GM12878 (cell line): ENCODE results near the gene EMID1. TPM values are rescaled to one million over a fixed set of nuclear protein-coding genes. Genes with fewer than 3 reads are reported as not detected.

Experiments used
- ATAC-seq: fragments of 200-7000 bp; cut with Tn5 transposase; 3 replicates; pipeline ENCODE4 v1.9.1; 2020; ENCODE audit warnings: mild to moderate bottlenecking, moderate library complexity
- BruUV-seq: library from RNA; stranded (reverse); fragments of 400-500 nt; replicated peaks from 2 replicates; lab custom pipeline; 2021; lab: Mats Ljungman, UMichigan
- CTCF ChIA-PET: fragments of 300-600 bp; sonication (Branson Sonifier 250); formaldehyde crosslinking; extraction: SDS; loops from one replicate; lab custom pipeline; 2021; ENCODE audit warnings: inconsistent platforms; lab: Yijun Ruan, JAX
- POLR2A ChIA-PET: fragments of 350-600 bp; formaldehyde crosslinking; extraction: SDS; loops from one replicate; lab custom pipeline; 2021; ENCODE audit warnings: inconsistent platforms; lab: Charles Lee
- RAD21 ChIA-PET: fragments of 300-600 bp; sonication (Branson Sonifier 250); formaldehyde crosslinking; loops from one replicate; lab custom pipeline; 2023; ENCODE audit warnings: antibody characterized with exemption; ENCODE audit not compliant: unreplicated experiment; lab: Charles Lee
- SMC1A ChIA-PET: fragments of 300-600 bp; sonication (Branson Sonifier 250); formaldehyde crosslinking; loops from one replicate; lab custom pipeline; 2023; ENCODE audit not compliant: unreplicated experiment, uncharacterized antibody; lab: Charles Lee
- DNase-seq: peaks from one replicate; pipeline ENCODE4 v3.0.0-alpha.2; 2011; ENCODE audit warnings: low read depth, low spot score
- FAIRE-seq: peaks from 3 replicates; lab custom pipeline; 2011; peaks lifted over from hg19 to GRCh38; lab: Jason Lieb, UNC
- H2AFZ ChIP-seq: 2 replicates; pipeline ENCODE4 v1.6.0; 2011; ENCODE audit warnings: low read depth, low read length, control low read depth; ENCODE audit not compliant: control insufficient read depth
- H3K27ac ChIP-seq: 2 replicates; pipeline ENCODE4 v1.5.1; 2011; ENCODE audit warnings: control low read depth; ENCODE audit not compliant: control insufficient read depth, insufficient read depth
- H3K27me3 ChIP-seq, 2 experiments: replicated peaks in 1 of 2; 2 replicates each; pipeline versions ENCODE4 v1.6.0 to v1.6.1; 2011; ENCODE audit warnings: low read length in 1 of 2; ENCODE audit not compliant: control insufficient read depth in 2 of 2, insufficient read depth in 2 of 2
- H3K36me3 ChIP-seq, 2 experiments: 2 replicates each; pipeline ENCODE4 v1.5.1; 2011; ENCODE audit warnings: low read length in 1 of 2; ENCODE audit not compliant: control insufficient read depth in 2 of 2, insufficient read depth in 2 of 2
- H3K4me1 ChIP-seq: 2 replicates; pipeline ENCODE4 v1.6.1; 2011; ENCODE audit warnings: mild to moderate bottlenecking, low read length, moderate library complexity, mixed read lengths; ENCODE audit not compliant: control insufficient read depth, insufficient read depth
- H3K4me2 ChIP-seq: 2 replicates; pipeline ENCODE4 v1.6.0; 2011; ENCODE audit warnings: control low read depth; ENCODE audit not compliant: control insufficient read depth, insufficient read depth
- H3K4me3 ChIP-seq: fragments of 200-600 bp; sonication (generic); 2 replicates; pipeline ENCODE4 v1.5.1; 2016
- H3K79me2 ChIP-seq: 2 replicates; pipeline ENCODE4 v1.6.0; 2011; ENCODE audit warnings: low read length; ENCODE audit not compliant: control insufficient read depth, insufficient read depth
- H3K9ac ChIP-seq: 2 replicates; pipeline ENCODE4 v1.8.0; 2011; ENCODE audit warnings: low read length, control low read depth, mixed read lengths; ENCODE audit not compliant: control insufficient read depth, insufficient read depth
- H3K9me3 ChIP-seq: replicated peaks from 3 replicates; pipeline ENCODE4 v1.5.1; 2011; ENCODE audit warnings: mild to moderate bottlenecking, low read length; ENCODE audit not compliant: control insufficient read depth, insufficient read depth
- H4K20me1 ChIP-seq: 2 replicates; pipeline ENCODE4 v1.6.0; 2011; ENCODE audit not compliant: control insufficient read depth, insufficient read depth
- ASH2L ChIP-seq: fragments of 300-600, 200-600 bp; sonication (generic); IDR thresholded peaks from 2 replicates; pipeline ENCODE4 v1.6.1; 2017; ENCODE audit warnings: low read depth, mild to moderate bottlenecking, borderline replicate concordance
- ATF3 ChIP-seq: IDR thresholded peaks from 2 replicates; pipeline ENCODE4 v1.6.1; 2011; ENCODE audit warnings: low read depth, mild to moderate bottlenecking, low read length, moderate library complexity, borderline replicate concordance; ENCODE audit errors: extremely low read depth
- CBX5 ChIP-seq: sonication (generic); IDR thresholded peaks from 2 replicates; pipeline ENCODE4 v1.6.1; 2016; ENCODE audit warnings: low read depth, moderate library complexity, mild to moderate bottlenecking, inconsistent platforms
- ELK1 ChIP-seq: IDR thresholded peaks from 2 replicates; pipeline ENCODE4 v1.6.1; 2012; ENCODE audit warnings: low read depth, low read length, improper control_type of control experiment
- HDGF ChIP-seq: fragments of 450-650 bp; IDR thresholded peaks from 2 replicates; pipeline ENCODE4 v1.6.1; 2016; ENCODE audit warnings: antibody characterized with exemption
- IKZF2 ChIP-seq, 2 experiments: fragments of 450-650 bp; IDR thresholded peaks; 2 replicates each; pipeline ENCODE4 v1.6.1; 2017; ENCODE audit warnings: mild to moderate bottlenecking in 2 of 2, moderate library complexity in 2 of 2
- RBBP5 ChIP-seq: fragments of 200-600 bp; sonication (generic); conservative IDR thresholded peaks from 2 replicates; pipeline ENCODE4 v1.6.1; 2016
- SKIL ChIP-seq: fragments of 450-650 bp; IDR thresholded peaks from 2 replicates; pipeline ENCODE4 v1.6.1; 2017; ENCODE audit warnings: mild to moderate bottlenecking, low read depth, inconsistent platforms; ENCODE audit not compliant: poor library complexity, severe bottlenecking
- TBL1XR1 ChIP-seq: IDR thresholded peaks from 2 replicates; pipeline ENCODE4 v1.6.1; 2012; ENCODE audit warnings: low read depth, low read length, improper control_type of control experiment
- ZNF207 ChIP-seq: fragments of 450-650 bp; IDR thresholded peaks from 2 replicates; pipeline ENCODE4 v1.6.1; 2014; ENCODE audit warnings: antibody characterized with exemption, mild to moderate bottlenecking, borderline replicate concordance
- ZNF622 ChIP-seq: fragments of 450-650 bp; IDR thresholded peaks from 2 replicates; pipeline ENCODE4 v1.6.1; 2017; ENCODE audit warnings: mild to moderate bottlenecking, inconsistent platforms
- WGBS: methylation state at CpG from one replicate; pipeline ENCODE4 v1.1.6; 2016; ENCODE audit warnings: low lambda C conversion rate; ENCODE audit not compliant: insufficient replicate concordance, insufficient coverage; ENCODE audit errors: missing lambda C conversion rate; 5-methylcytosine and 5-hydroxymethylcytosine counted together
- in situ Hi-C: fragments of 300-500 bp; cut with MboI; formaldehyde crosslinking; loops from 9 replicates; pipeline ENCODE4 v1.14.3; 2018; ENCODE audit warnings: mixed read lengths
- intact Hi-C: fragments of 100-400 bp; cut with micrococcal nuclease; formaldehyde crosslinking; loops from one replicate; pipeline ENCODE4 v1.14.2; 2022; ENCODE audit not compliant: unreplicated experiment
- polyA plus RNA-seq, 11 experiments: library from polyadenylated mRNA; depleted of rRNA in 4 of 11; unstranded in 6 of 11; stranded (reverse) in 5 of 11; fragments of >200 nt; fragmentation: Nextera tagmentation in 4 of 11; fragmentation: Illumina TruSeq in 1 of 11; extraction: Ambion mirVana in 4 of 11; extraction: Trizol in 1 of 11; gene quantifications; 1 replicate in 1 of 11; 2 replicates in 10 of 11; pipeline versions ENCODE4 v1.2.1 to v1.2.3, GENCODE V29; 2011 to 2016; ENCODE audit warnings: inconsistent platforms in 2 of 11, missing spikeins in 2 of 11, low read depth in 1 of 11
- total RNA-seq, 4 experiments: library from RNA; depleted of rRNA in 3 of 4; stranded (reverse); fragments of >200 nt in 3 of 4; fragmentation: Illumina TruSeq in 1 of 4; extraction: Trizol in 1 of 4; gene quantifications; 2 replicates each; pipeline versions ENCODE4 v1.2.1 to v1.2.3, GENCODE V29; 2013 to 2021

The EMID1 gene
- total and polyA plus RNA-seq, 10 of the 15 experiments (the other 5 are each of a cell fraction or from before 2014, with no cell fraction given): 1.2 to 60.3 (median 12.0) TPM

- TF ChIP-seq TBL1XR1 (no peak), RBBP5 (no peak)
- Histone ChIP-seq H2AFZ (no peak overlapping the region), H3K9me3 (no peaks in the 10 kb centered on the region; the same call in 2 of the 3 replicates), H3K79me2 (no peaks in the 10 kb centered on the region), H4K20me1 (no peaks in the 10 kb centered on the region), H3K36me3 (peaks cover 17 to 23% of the 10 kb centered on the region in 2 experiments), H3K4me1 (no peaks in the 10 kb centered on the region; the same call in 1 of the 2 replicates), H3K27ac (no peak overlapping the region), H3K9ac (no peak overlapping the region), H3K27me3 (peaks cover 2 to 7% of the 10 kb centered on the region in 2 experiments; a peak in 2 of 4 replicates), H3K4me3 (no peak overlapping the region), H3K4me2 (no peak overlapping the region)
- ChIA-PET RAD21 (no interaction called here), SMC1A (no interaction called here), POLR2A (no interaction called here), CTCF (no interaction called here)
- BruUV-seq: no TSS peak
- no peak for ATAC-seq
- no peak for DNase-seq
- intact Hi-C loops (no loop called here), in situ Hi-C loops (no loop called here)
- 97% methylated on average over 2 of the region's 2 CpGs for WGBS
- no peak for FAIRE-seq
These were observed 96.6 kb downstream of the EMID1 start for GRCh38 chr22:29302402-29302680.

- no peak for TF ChIP-seq CBX5
- TF ChIP-seq SKIL: no peak
- TF ChIP-seq ZNF622: no peak
- no peak for TF ChIP-seq ZNF207
- TF ChIP-seq ASH2L: no peak
- TF ChIP-seq HDGF: no peak
- no peak for TF ChIP-seq ELK1
- no peak for TF ChIP-seq IKZF2 (IDR thresholded peaks at IDR 0.05)
- no peak for TF ChIP-seq ATF3
- ChIA-PET POLR2A (interaction anchor here (0.6 kb wide), 1 partner anchor 14 kb away, joined by 4 read pairs; no protein-coding TSS in a partner anchor), SMC1A (no interaction called here), CTCF (interaction anchor here (0.6 to 1.0 kb wide), 2 partner anchors 8 to 36 kb away, joined by 3 read pairs; no protein-coding TSS in a partner anchor), RAD21 (no interaction called here)
- Histone ChIP-seq H3K4me2 (no peak overlapping the region), H3K4me1 (no peaks in the 10 kb centered on the region; the same call in 1 of the 2 replicates), H3K79me2 (no peaks in the 10 kb centered on the region), H3K27me3 (peaks cover 2 to 7% of the 10 kb centered on the region in 2 experiments; a peak in 2 of 4 replicates), H4K20me1 (no peaks in the 10 kb centered on the region), H3K36me3 (peaks cover 12 to 20% of the 10 kb centered on the region in 2 experiments), H3K9me3 (no peaks in the 10 kb centered on the region; the same call in 2 of the 3 replicates), H2AFZ (no peak overlapping the region), H3K27ac (no peak overlapping the region), H3K4me3 (no peak overlapping the region), H3K9ac (no peak overlapping the region)
- DNase-seq (no peak), ATAC-seq (no peak; the same call in 2 of the 3 replicates), FAIRE-seq (no peak)
- in situ Hi-C loops (no loop called here), intact Hi-C loops (no loop called here)
- 59% methylated on average over 13 of the region's 13 CpGs for WGBS
- no TSS peak for BruUV-seq
These were observed 97.2 kb downstream of the EMID1 start for GRCh38 chr22:29302681-29303465.
